GM19351 (cell line): ENCODE measurements around the gene CCT2.

Source experiments
- ATAC-seq: cut with Tn5 transposase; IDR thresholded peaks from one replicate; pipeline ENCODE4 v1.9.1; 2021; ENCODE audit warnings: mild to moderate bottlenecking, moderate library complexity; ENCODE audit not compliant: unreplicated experiment

Gene CCT2

GRCh38 chr12:69585189-69586062 lies at the start of gene CCT2:
CCT2 (plus strand) TSS chr12:69585459; CDS start chr12:69585522, 63 bp downstream.
- peak; percentile 91 for ATAC-seq

DNA sequence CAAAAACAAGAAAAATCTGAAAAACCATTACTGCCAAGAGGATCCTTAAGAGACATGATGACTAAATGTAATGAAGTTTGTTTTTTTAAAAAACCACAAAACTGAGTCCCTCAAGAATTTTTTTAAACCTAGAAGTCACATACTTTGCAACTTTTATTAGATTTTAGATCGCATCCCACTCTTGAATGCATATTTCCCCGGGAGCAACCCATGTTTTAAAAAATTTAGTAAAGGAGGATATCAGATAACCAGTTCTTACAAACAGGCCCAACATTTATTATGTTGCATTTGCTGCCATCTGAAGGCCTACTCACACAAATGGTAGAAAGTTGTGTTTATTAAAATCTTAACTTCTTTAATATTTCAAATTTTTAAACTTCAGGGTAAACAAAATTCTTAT lies 44.3 kb upstream of the CCT2 start:
- ATAC-seq = no peak

DNA sequence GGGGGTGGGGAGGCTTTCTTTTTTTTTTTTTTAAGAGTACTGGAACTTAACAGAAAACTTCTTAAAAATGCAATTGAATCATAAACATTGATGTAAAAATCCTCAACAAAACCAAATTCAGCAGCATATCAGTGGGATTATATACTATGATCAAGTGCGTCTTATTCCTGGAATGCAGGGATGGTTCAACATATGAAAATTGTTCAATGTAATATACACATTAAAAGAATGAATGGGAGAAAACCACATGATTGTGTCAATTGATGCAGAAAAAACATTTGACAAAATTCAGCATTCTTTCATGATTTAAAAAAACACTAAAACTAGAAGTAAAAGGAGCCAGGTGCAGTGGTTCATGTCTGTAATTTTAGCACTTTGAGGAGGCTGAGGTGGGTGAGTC lies 41.2 kb upstream of the CCT2 start:
- no peak for ATAC-seq

DNA sequence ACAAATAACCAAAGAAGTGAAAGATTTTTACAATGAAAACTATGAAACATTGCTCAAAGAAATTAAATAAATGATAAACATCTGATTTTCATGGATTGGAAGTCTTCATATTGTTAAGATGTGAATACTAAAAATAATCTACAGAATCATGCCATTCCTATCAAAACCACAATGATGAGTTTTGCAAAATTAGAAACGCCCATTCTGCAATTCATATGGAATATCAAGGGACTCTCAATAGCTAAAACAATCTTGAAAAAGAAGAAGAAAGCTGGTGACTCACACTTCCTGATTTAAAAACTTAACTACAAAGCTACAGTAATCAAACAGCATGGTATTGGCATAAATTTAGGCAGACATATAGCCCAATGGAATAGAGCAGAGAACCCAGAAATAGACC lies 40.2 kb upstream of the CCT2 start:
- ATAC-seq = no peak

DNA sequence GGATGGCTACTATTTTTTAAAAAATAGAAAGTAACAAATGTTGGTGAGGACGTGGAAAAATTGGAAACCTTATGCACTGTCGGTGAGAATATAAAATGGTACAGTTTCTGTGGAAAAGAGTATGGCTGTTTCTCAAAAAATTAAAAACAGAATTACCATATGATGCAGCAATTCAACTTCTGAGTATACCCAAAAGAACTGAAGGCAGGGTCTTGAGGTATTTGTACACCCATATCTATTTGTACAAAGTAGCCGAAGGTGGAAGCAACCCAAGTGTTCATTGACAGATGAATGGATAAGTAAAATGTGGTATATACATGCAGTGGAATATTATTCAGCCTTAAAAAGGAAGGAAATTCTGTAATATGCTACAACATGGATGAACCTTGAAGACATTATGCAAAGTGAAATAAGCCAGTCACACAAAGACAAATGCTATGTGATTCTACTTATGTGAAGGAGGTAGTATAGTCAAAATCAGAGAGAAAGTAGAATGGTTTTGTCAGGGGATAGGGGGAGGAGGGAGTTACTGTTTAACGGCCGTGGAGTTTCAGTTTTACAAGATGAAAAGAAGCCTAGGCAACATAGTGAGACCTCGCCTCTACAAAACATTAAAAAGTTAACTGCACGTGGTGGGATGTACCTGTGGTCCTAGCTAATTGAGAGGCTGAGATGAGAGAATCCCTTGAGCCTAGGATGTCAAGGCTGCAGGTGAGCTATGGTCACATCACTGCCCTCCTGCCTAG lies 38.4 kb upstream of the CCT2 start:
- peak; percentile 65 for ATAC-seq

- ATAC-seq = no peak
These were observed 36.6 kb upstream of the CCT2 start for GRCh38 chr12:69548687-69549086.

DNA sequence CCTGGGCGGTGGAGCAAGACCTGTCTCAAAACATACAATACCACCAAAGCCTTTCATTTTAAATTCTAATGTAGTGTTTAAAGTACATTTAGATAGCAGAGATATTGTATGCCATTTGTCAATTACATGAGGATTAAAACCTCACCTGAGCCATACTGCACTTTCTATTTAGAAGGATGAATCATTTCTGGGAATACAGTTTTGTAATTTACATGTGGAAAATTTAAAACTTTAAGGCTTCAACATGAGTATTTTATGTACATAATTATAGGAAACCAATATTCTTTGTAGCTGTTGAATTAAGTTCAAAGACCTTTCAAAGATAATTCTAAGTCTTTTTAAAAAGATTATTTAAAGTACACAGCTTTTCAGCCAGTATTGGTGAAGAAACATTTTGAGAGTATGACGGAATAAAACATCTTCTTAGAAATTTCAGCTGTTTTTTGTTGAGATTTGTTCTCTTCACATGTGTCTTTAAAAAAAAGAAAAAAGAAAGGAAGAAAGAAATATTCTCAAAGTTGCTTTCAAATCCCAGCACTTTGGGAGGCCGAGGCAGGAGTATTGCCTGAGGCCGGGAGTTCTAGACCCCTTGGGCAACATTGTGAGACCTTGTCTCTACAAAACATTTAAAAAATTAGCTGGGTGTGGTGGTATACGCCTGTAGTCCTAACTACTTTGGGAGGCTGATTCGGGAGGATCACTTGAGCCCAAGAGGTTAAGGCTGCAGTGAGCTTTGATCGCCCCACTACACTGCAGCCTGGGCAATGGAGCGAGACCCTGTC lies 34.5 kb upstream of the CCT2 start:
- no peak for ATAC-seq

DNA sequence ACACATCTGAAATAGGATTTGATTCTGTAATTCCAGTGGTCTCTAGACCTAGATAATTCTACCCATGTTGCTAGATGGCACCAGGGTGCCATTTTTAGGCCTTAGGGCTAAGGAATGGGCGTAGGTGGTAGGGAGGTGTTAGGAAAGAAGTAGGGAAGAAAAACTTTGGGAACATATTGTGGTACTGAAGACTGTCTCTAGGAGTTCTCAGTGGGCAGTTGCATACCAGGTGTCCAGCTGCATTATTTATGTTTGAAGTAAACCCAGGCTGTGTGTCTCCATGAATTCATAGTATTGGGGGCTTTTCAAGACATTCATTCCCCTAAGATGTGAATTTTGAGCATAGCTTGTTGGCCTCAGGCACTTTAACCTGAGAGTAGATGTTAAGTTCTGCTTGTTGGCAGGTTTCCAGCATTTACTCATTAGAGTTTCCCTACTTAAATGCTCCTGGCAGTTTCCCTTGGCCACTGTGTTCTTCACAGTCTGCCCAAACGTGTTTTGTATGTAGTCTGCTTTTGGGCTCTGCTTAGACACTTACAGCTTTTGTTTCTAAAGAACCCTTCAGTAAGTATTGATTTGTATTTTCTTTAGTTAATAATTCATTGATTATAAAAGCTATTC lies 31.5 kb upstream of the CCT2 start:
- ATAC-seq = no peak

DNA sequence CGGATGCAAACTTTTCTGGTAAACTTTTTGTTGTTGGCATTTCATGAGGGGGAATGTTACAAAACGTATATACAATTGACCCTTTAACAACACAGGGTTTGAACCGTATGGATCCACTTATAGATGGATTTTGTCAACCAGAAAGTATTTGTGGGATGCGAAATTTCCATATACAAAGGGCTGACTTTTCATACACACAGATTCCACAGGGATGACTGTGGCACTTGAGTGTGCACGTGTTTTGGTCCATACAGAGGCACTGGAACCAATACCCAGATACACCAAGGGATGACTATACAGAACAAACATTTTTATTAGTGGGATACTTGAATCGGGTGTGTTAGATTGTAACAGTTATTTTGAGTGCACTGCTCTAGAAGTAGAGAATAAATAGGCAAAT lies 29.8 kb upstream of the CCT2 start:
- no peak for ATAC-seq

DNA sequence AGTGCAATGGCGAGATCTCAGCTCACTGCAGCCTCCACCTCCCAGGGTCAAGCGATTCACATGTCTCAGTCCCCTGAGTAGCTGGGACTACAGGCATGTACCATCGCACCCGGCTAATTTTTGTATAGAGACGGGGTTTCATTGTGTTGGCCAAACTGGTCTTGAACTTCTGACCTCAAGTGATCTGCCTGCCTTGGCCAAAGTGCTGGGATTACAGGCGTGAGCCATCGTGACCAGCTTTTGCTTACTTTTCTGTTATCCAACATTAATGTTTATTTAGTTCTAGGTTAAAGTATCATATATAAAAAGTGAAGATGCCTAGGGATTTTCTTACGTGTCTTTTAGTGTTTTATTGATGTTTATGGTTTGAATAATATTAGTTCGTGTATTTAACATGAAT lies 28.9 kb upstream of the CCT2 start:
- ATAC-seq = no peak

GRCh38 chr12:69563166-69563762 lies 22.0 kb upstream of the CCT2 start:
- no peak for ATAC-seq

DNA sequence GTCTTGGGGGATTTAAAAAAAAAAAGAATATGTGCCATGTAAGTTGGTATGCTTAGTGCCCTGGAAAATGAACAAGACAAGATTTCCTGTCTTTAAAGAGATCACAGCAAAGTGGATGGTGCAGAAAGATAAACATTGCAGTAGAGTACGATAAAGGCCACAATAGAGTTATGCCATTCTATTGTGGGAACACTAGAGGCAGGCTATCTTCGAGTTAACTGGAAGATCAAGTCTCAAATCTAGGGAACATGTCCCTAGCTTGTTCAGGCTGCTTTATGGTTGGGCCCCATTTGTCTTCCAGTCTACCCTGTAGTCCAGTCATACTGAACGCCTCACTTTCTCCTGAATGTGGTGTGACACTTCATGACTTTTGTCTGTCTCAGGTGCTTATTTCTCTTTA lies 18.7 kb upstream of the CCT2 start:
- ATAC-seq = no peak

DNA sequence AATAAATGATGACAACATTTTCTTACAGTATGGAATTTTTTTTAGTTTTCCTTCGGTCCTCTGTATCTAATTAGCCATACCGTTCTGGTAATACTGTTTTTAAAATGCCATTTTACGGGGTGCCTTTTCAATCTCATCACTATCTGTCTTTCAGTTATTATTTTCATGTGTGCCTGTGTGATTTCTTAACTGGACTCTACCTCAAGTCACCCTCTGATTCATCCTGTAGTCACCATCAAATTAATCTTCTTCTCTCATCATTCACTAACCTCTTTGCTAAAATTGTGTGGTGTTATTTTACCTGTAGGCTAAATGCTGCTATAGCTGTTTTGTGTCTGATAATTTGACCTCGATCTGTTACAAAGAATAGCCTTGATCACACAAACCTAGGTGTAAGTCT lies 16.0 kb upstream of the CCT2 start:
- no peak for ATAC-seq

DNA sequence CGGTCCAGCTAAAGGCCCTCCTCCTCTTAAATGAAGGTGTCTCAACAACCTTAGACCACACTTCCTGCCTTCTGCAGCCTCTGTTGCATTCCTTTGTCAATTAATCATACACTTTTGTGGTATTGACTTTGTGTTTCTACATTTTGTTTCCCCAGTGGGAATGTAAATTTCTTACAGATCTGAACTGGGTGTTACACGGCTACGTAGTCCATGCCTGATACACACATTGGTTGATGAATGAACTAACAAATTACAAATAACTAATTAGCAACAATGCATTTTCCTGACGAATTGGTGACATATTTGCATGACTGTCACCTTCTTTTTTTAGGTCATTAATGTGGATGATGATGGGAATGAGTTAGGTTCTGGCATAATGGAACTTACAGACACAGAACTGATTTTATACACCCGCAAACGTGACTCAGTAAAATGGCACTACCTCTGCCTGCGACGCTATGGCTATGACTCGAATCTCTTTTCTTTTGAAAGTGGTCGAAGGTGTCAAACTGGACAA lies 15.2 kb upstream of the CCT2 start:
- ATAC-seq = no peak

GRCh38 chr12:69570545-69571399 lies 14.5 kb upstream of the CCT2 start:
- ATAC-seq = peak; percentile 82

GRCh38 chr12:69575346-69575745 lies 9.9 kb upstream of the CCT2 start:
- no peak for ATAC-seq

DNA sequence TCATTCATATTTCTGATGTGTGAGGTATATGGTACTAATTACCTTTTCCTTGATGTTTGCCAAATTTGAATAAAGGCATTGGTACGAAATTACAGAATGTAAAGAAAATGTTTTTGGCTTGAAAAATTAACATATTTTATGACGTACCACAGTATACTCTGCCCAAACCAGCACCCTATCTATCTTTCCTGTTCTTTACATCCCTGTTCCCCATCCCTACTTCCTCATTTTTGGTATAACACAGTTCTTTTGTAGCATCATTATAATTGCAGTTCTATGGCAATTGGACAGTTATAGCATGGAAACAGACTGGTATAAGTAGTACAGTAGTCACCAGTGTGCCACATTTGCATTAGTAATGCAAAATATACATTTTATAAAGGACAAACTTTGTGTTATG lies 7.0 kb upstream of the CCT2 start:
- ATAC-seq = no peak

DNA sequence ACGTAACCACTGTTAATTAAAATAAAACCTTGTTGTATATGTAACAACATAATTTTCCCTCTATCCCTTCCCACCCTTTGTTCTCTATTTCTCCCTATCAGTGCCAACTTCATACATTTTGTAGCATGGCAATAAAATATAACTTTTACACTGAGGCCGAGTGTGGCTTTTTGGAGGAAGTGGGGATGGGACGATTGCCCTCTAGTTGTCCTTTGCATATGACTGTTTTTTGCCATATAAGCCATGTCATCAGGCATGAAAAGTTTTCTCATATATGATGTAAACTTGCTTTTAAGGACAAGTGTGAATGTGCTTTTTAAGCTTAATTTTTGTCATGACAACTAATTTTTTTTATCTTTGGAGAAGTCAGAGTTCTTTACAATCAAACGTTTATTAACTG lies 6.2 kb upstream of the CCT2 start:
- ATAC-seq = no peak

DNA sequence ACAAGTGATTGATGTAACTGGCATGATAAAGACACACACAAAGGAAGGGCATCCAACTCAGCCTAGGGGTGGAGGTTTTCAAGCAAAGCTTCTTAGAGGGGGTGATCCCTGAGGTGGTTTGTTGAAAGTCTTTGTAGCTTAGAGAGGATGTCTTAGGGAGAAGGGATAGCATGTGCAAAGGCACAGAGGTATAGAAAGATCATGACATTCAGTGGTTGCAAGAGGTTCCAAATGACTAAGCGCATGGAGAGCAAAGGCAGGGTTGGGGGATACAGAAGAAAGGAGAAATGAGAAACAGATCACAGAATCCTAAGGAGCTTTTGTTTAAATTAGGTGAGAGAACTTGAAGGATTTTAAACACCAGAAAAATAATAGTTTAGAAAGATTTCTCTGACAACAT lies 5.2 kb upstream of the CCT2 start:
- no peak for ATAC-seq

DNA sequence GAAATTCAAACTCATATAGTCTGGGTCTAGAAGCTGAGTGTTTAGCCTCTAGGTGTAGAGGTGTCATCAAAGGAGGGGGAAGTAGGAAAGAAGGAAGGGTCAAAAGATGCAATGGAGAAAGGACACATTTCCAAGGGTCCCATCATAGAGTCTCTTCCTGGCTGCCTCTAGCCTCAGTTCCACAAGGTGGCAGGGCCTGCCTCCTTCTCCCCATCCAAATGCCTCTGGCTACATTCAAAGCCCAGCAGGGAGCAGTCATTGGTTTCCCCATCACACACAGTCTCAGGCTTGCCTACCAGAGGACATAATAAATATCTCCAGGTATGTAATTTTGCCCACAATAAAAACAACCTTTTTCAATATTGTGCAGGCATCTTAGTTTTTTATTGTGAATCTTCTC lies 2.1 kb upstream of the CCT2 start:
- ATAC-seq = no peak
